Raji (cell line): ENCODE data around the gene LRRC31.
A peak's percentile ranks its signal among the peaks of the same experiment; 100 is the strongest.

ENCODE experiments used
- POLR2A ChIP-seq: IDR thresholded peaks from 2 replicates; pipeline ENCODE4 v1.6.1; 2011; ENCODE audit warnings: low read depth, low read length, control low read depth; ENCODE audit not compliant: insufficient read depth

The LRRC31 gene

GRCh38 chr3:169841171-169841570 lies 28.6 kb downstream of the LRRC31 start:
- no peak for TF ChIP-seq POLR2A

- no peak for TF ChIP-seq POLR2A
Measured at GRCh38 chr3:169838511-169839030, 31.2 kb downstream of the LRRC31 start.

GRCh38 chr3:169836942-169837275 lies 32.8 kb downstream of the LRRC31 start:
- TF ChIP-seq POLR2A: no peak

GRCh38 chr3:169836078-169836941 lies 33.4 kb downstream of the LRRC31 start:
- TF ChIP-seq POLR2A: no peak

DNA sequence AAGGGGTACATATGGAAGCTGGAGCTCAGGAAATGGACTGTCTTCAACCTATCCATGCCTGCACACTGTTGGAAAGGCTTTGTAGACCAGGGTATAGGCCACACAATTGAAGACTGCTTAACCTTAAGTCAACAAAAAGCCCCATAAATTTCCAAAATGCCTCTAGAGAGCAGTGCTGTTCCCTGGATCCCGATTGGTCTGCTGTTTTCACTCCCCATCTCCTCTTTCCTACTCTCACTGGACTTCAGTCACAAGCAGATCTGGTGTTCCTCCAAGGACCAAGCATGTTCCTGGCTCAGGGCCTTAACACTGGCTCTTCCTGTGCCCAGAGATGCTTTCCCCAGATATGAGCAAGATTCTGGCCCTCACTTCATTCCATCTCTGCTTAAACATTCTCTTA lies 34.2 kb downstream of the LRRC31 start:
- no peak for TF ChIP-seq POLR2A

GRCh38 chr3:169827712-169828111 lies 42.0 kb downstream of the LRRC31 start:
- TF ChIP-seq POLR2A: no peak

GRCh38 chr3:169825316-169825715 lies 44.4 kb downstream of the LRRC31 start:
- no peak for TF ChIP-seq POLR2A

GRCh38 chr3:169822983-169823382 lies 46.8 kb downstream of the LRRC31 start:
- TF ChIP-seq POLR2A: no peak

DNA sequence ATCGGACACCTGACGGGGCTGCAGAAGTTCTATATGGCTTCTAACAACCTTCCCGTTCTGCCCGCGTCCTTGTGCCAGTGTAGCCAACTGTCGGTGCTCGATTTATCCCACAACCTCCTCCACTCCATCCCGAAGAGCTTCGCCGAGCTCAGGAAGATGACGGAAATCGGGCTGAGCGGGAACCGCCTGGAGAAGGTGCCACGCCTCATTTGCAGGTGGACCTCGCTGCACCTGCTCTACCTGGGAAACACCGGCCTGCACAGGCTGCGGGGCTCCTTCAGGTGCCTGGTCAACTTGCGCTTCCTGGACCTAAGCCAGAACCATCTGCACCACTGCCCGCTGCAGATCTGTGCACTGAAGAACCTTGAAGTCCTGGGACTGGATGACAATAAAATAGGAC lies 47.2 kb downstream of the LRRC31 start:
- no peak for TF ChIP-seq POLR2A

GRCh38 chr3:169822091-169822490 lies 47.6 kb downstream of the LRRC31 start:
- TF ChIP-seq POLR2A: no peak

DNA sequence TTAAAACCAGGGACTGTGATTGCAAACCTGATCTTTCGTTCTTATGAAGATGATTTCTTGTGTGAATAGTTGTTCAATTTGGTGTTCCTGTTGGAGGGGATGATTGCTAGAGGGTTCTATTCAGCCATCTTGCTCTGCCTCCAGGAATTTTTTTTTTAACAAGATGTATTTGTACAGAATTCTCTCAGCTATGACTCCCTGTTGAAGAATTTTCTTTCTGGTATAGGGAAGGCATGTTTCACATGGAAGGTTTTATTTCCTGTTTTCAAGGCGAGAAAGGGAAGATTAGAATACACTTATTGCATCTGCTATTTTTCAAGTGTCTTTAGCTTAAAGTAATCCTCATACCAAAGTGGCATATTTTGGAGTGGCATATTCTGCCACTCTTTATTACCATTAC lies 51.4 kb downstream of the LRRC31 start:
- TF ChIP-seq POLR2A: no peak

DNA sequence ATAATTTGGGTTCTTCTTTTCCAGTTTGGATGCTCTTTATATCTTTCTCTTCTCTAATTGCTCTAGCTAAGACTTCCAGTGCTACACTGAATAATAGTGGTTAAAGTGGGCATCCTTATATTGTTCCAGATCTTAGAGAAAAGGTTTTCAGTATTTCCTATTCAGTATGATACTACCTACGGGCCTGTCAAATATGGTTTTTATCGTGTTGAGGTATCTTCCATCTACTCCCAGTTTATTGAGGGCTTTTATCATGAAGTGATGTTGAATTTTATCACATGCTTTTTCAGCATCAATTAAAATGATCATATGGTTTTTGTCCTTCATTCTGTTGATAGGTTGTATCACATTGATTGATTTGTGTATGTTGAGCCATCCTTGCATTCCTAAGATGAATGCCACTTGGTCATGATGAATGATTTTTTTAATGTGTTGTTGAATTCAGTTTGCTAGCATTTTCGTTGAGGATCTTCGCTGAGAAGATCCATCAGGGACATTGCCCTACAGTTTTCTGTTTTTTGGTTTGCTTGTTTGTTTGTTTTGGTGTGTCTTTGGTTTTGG lies 54.1 kb downstream of the LRRC31 start:
- TF ChIP-seq POLR2A: no peak

DNA sequence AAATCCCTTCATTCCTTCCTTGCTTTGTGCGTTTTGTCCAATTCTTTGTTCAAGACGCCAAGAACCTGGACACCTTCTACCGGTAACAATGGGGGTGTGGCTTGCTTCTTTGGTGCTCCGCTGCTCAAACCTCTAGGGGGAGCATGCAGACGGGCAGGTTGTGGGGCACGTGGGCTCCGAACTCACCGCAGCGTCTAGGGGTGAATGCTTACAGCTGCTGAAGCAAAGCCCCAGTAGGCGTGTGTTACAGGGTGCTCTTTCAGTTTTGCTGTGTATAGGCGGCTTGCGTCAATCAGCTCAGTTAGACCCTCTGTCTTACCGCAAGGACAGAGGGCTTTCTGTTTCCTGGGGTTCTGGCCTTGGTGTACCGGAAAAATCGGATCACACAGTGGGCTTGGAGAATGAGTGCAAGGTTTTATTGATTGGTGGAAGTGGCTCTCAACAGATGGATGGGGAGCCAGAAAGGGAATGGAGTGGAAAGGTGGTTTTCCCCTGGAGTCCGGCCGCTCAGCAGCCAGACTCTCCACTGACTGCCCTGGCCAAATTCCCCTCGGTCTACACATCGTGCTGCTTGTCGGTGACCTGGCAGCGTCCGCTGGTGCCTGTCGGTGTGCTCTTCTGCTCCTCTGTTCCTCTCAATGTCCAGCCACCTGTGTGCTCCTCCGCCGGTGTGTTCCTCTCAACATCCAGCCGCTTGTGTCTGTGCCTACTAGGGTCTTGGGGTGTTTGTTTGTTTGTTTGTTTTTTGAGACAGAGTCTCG lies 55.8 kb downstream of the LRRC31 start:
- peak; percentile 47; the same call in 1 of the 2 replicates for TF ChIP-seq POLR2A

DNA sequence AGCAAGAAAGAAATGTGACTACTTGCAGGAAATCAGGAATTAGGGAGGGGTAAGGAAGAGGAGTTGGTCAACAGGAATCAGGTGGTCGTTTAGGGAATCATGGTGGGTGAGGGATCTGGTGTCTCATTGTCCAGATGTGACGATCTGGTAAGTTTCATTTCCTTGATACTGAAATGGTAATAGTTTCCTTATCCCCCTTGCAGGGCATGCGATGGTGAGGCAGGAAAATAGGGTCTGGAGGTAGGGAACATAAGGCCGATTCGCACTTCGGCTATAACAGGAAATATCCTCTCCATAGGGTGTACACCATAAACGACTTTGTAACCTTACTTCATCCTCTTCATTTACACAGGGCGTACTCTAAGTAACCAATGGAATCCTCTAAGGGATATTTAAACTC lies 56.5 kb downstream of the LRRC31 start:
- TF ChIP-seq POLR2A: no peak

DNA sequence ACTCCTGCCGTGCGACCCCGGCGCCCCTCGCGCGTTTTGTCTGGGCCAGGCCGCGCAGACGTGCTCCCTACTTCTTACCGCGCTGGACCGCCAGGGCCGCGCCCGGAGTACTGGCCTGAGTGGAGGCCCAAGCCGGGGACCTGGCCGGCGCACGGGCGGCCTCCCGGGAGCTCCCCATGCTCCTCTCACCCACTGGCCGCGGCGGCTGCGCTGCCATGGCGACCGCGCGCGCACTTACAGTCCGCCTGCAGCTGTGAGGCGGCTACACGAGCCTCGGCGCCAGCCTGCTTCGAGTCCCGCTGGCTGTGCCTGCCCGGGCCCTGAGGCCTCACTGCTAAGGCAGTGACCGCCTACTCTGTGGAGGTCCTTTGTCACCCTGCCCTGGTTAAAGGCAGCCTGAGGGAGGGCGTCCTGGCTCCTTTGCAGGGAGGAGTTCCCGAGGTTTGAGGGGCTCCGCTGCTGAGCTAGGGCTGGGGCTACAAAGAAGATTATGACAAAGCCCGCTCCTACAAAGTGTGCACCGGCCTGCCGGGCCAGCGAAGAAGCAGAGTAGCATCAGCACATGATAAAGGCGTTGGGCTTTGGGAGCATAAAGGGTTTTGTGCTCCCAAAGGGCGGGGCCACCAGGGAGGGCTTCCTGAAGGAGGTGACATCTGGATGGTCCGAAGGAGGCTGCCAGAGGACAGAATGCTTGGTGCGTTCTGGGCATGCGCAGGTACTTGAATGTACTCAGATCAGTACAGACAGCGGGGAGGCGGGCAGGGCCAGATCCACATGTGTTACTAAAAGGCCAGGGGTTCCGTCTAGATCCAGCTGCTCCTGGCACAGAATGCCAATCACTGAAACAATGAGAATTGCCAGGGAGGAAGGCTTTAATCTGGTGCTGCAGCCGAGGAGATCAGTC lies 57.2 kb downstream of the LRRC31 start, which contains the start of the genes LRRC34 and LRRIQ4:
Gene LRRC34 (minus strand): TSS at position 573 of the 904 bp plus-strand sequence. CDS start 356 bp downstream, at position 217.
Gene LRRIQ4 (plus strand): TSS at position 539 of the 904 bp plus-strand sequence. CDS start 9,052 bp downstream, outside the sequence.
- TF ChIP-seq POLR2A: peak; percentile 48
